Sigmoid colon (tissue), 7 donors: Measurements from ENCODE around the gene RAD21L1. TPM values are rescaled to one million over a fixed set of nuclear protein-coding genes. Genes with fewer than 3 reads are reported as not detected.

Experiments
- DNase-seq: peaks from one replicate; pipeline ENCODE4 v3.0.0-alpha.2; 2019
- H3K27ac ChIP-seq, 4 donors: fragments of 200-600 bp; sonication (generic); one replicate each; pipeline ENCODE4 v1.5.1; 2016 to 2019; ENCODE audit warnings: mild to moderate bottlenecking in 1 of 4
- H3K27me3 ChIP-seq, 3 donors: fragments of 200-600 bp; sonication (generic); one replicate each; pipeline ENCODE4 v1.5.1; 2019; ENCODE audit warnings: mild to moderate bottlenecking in 1 of 3
- H3K36me3 ChIP-seq, 4 donors: fragments of 200-600 bp; sonication (generic); one replicate each; pipeline ENCODE4 v1.5.1; 2016 to 2019
- H3K4me1 ChIP-seq, 4 donors: fragments of 200-600 bp; sonication (generic); one replicate each; pipeline ENCODE4 v1.5.1; 2017 to 2019
- H3K4me3 ChIP-seq, 4 donors: fragments of 200-600 bp; sonication (generic); one replicate each; pipeline ENCODE4 v1.5.1; 2017 to 2019; ENCODE audit warnings: mild to moderate bottlenecking in 2 of 4, moderate library complexity in 1 of 4
- H3K9me3 ChIP-seq, 4 donors: fragments of 200-600 bp in 3 of 4; sonication (generic) in 3 of 4; one replicate each; pipeline versions ENCODE4 v1.5.1 to v1.6.1; 2013 to 2019
- EP300 ChIP-seq, 4 donors: sonication (generic); formaldehyde crosslinking; IDR thresholded peaks; one replicate each; pipeline ENCODE4 v1.6.1; 2017; ENCODE audit warnings: antibody characterized with exemption in 4 of 4
- POLR2A ChIP-seq, 2 donors: fragments of 450-650 bp; IDR thresholded peaks; one replicate each; pipeline ENCODE4 v1.6.1; 2016; ENCODE audit warnings: antibody characterized with exemption in 2 of 2, mild to moderate bottlenecking in 2 of 2, moderate library complexity in 2 of 2
- POLR2AphosphoS5 ChIP-seq, 4 donors: sonication (generic); formaldehyde crosslinking; IDR thresholded peaks; one replicate each; pipeline ENCODE4 v1.6.1; 2017; ENCODE audit warnings: antibody characterized with exemption in 4 of 4
- WGBS, 2 donors: extraction: QIAGEN DNeasy Blood & Tissue Kit; methylation state at CpG; one replicate each; pipeline ENCODE4 v1.1.7; 2013; 5-methylcytosine and 5-hydroxymethylcytosine counted together
- intact Hi-C: fragments of 100-400 bp; cut with DNase I; formaldehyde crosslinking; loops from one replicate; pipeline ENCODE4 v1.15.1; 2023
- polyA plus RNA-seq, 3 donors: library from polyadenylated mRNA; stranded (reverse); fragments of 200-250 nt; gene quantifications; one replicate each; pipeline ENCODE4 v1.2.3, GENCODE V29; 2013
- total RNA-seq, 4 donors: library from RNA; depleted of rRNA; stranded (reverse); fragments of >200 nt; gene quantifications; one replicate each; pipeline ENCODE4 v1.1.0, GENCODE V29; 2016
- TF ChIP-seq, protein P1 (sequence below), 4 experiments: fragments of 450-650 bp in 3 of 4; fragments of 200-600 bp in 1 of 4; IDR thresholded peaks; one replicate each; pipeline ENCODE4 v1.5.1; 2016 to 2019; ENCODE audit warnings: antibody characterized with exemption in 4 of 4, mild to moderate bottlenecking in 3 of 4, moderate library complexity in 2 of 4
- donor health status: healthy with polysubstance abuse.
- donor health status: Bipolar disorder and iron deficiency.
- donor health status: healthy.

RAD21L1 gene
- total and polyA plus RNA-seq, 7 donors = not detected

DNA sequence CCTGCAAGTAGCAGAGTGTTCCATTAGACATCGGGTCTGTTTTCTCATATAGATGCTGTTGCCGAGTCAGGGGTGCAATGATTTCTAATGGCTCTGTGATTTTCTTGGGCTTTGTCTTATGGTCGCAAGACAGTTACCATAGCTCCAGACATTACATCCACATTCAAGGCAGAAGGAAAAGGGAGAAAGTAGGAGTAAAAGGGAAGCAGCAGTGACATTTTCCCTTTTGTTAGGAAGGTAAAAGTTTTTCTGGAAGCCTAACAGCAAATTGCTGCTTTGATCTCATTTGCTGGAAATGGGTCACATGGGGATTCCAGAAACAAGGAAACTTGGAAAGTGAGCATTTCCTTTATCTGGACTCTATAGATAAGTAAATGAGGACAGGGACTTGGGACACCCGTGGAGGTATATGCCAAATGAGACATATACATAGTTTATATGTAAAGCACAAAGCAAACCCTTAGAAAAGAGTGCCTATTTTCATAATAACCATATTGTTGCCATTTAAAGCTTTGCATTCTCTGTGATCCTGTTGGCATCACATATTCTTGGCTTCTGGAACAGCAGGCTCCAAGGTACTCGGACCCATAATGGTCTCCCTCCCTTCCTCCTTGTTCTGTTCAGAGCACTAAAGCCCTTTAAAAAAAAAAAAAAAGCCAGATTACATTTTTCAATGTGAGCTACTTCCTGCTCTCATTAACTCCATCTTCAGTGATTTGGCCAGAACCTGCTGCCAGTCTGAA is 22.9 kb upstream of the RAD21L1 start, which contains the start of gene C20orf202:
Gene C20orf202, plus strand, starts transcription at position 693 of the 743 bp plus-strand sequence. CDS start 132 bp downstream, outside the sequence.
- WGBS, 2 donors = 66 to 78% methylated on average over 5 of the region's 5 CpGs
- TF ChIP-seq, protein P1, sequence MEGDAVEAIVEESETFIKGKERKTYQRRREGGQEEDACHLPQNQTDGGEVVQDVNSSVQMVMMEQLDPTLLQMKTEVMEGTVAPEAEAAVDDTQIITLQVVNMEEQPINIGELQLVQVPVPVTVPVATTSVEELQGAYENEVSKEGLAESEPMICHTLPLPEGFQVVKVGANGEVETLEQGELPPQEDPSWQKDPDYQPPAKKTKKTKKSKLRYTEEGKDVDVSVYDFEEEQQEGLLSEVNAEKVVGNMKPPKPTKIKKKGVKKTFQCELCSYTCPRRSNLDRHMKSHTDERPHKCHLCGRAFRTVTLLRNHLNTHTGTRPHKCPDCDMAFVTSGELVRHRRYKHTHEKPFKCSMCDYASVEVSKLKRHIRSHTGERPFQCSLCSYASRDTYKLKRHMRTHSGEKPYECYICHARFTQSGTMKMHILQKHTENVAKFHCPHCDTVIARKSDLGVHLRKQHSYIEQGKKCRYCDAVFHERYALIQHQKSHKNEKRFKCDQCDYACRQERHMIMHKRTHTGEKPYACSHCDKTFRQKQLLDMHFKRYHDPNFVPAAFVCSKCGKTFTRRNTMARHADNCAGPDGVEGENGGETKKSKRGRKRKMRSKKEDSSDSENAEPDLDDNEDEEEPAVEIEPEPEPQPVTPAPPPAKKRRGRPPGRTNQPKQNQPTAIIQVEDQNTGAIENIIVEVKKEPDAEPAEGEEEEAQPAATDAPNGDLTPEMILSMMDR (IDR thresholded peaks at IDR 0.05) = no peak
- TF ChIP-seq POLR2AphosphoS5 (IDR thresholded peaks at IDR 0.05) (no peak), EP300 (IDR thresholded peaks at IDR 0.05) (no peak), POLR2A (IDR thresholded peaks at IDR 0.05) (no peak)
- DNase-seq = no peak
- H3K4me3 ChIP-seq = no peak within 1 kb of the TSS
- no peaks in the 10 kb centered on the region for H3K9me3 ChIP-seq
- H3K27ac ChIP-seq = no peak within 1 kb of the TSS
- intact Hi-C loops = no loop called here
- no peaks in the 10 kb centered on the region for H3K36me3 ChIP-seq
- H3K4me1 ChIP-seq = no peaks in the 10 kb centered on the region
- no peaks in the 10 kb centered on the region for H3K27me3 ChIP-seq

DNA sequence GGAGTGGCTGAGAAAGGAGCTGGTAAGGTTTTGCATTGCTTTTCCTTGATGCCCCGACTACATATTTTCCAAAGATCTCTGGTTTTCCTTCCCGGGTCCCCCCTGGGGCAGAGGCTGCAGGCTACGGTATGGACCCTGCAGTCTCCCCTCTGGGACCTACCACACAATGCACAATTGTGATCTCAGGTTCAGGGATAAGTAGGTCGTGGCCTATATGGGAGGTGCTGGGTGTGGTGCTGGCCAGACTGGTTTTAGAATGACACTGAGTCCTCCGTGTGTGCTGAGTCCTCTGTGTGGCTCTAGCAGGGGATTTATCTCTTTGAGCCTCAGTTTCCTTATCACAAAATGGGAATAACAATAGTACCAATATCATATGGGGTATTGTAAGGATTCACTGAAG is 22.2 kb upstream of the RAD21L1 start:
- Histone ChIP-seq H3K4me3 (no peak overlapping the region), H3K4me1 (no peaks in the 10 kb centered on the region), H3K9me3 (no peaks in the 10 kb centered on the region), H3K36me3 (no peaks in the 10 kb centered on the region), H3K27ac (no peak overlapping the region), H3K27me3 (no peaks in the 10 kb centered on the region)
- no peak for DNase-seq
- TF ChIP-seq EP300 (IDR thresholded peaks at IDR 0.05) (no peak), POLR2AphosphoS5 (IDR thresholded peaks at IDR 0.05) (no peak), POLR2A (IDR thresholded peaks at IDR 0.05) (no peak)
- TF ChIP-seq, protein P1 (IDR thresholded peaks at IDR 0.05) = no peak
- intact Hi-C loops = no loop called here
- 26 to 65% methylated on average over 5 of the region's 5 CpGs for WGBS, 2 donors

DNA sequence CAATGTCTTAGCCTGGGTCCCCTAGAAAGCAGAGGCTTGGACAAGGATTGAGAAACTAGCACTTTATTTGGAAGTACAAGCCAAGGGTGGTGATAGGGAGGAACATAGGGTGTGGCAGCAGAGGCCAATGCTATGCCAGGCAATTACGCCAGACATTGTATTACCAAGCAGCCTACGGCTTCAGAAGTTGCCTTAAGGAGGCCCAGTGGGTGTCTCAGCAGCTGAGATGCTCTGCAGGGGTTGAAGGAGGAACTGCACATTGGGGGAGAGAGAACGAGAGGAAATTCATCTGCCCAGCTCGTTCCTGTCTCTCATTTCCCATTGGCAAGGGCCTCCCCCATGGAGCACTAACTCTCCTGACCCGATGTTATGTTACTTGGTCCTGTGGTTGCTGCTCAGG is 21.7 kb upstream of the RAD21L1 start:
- no peaks in the 10 kb centered on the region for H3K4me1 ChIP-seq
- TF ChIP-seq EP300 (IDR thresholded peaks at IDR 0.05) (no peak), POLR2A (IDR thresholded peaks at IDR 0.05) (no peak), POLR2AphosphoS5 (IDR thresholded peaks at IDR 0.05) (no peak)
- TF ChIP-seq, protein P1 (IDR thresholded peaks at IDR 0.05) = no peak
- DNase-seq = no peak
- intact Hi-C loops = no loop called here
- no peaks in the 10 kb centered on the region for H3K27me3 ChIP-seq
- 38 to 42% methylated on average over 5 of the region's 5 CpGs for WGBS, 2 donors
- no peaks in the 10 kb centered on the region for H3K9me3 ChIP-seq
- H3K4me3 ChIP-seq = no peak overlapping the region
- H3K36me3 ChIP-seq = no peaks in the 10 kb centered on the region
- no peak overlapping the region for H3K27ac ChIP-seq

DNA sequence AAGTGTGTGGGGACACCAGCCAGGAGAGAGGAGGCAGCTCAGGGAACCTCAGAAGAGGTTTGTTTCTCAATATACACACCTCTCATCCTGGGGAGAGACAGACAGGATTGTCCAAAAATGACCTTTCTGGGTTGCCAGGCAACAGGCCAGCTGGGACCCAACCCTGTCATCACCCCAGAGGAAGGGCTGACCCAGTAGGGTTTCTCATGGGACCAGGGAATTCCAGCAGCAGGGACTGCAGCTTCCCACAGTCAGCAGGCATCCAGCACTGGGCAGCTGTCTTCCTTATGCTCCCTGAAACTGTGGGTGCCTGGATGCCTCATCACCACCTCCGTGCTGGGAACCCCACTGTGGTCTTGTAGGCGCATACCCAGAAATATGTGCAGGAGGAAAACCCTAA is 21.3 kb upstream of the RAD21L1 start:
- no peak for TF ChIP-seq POLR2AphosphoS5 (IDR thresholded peaks at IDR 0.05)
- intact Hi-C loops = no loop called here

DNA sequence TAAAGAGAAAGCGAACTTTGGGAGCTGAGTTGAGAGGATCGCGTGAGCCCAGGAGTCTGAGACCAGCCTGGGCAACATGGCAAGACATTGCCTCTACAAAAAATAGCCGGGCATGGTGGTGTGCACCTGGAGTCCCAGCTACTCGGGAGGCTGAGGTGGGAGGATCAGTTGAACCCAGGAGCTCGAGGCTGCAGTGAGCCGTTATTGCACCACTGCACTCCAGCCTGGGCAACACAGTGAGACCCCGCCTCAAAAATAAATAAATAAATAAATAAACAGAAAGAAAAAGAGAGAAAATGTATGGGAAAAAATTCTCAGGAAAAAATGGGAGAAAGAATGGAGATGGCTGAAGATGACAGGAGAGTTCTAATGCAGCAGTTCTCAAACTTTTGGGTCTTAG is 20.0 kb upstream of the RAD21L1 start:
- WGBS, 2 donors = 93 to 94% methylated on average over 8 of the region's 8 CpGs
- H3K36me3 ChIP-seq = no peaks in the 10 kb centered on the region
- no peak for DNase-seq
- intact Hi-C loops = no loop called here
- no peaks in the 10 kb centered on the region for H3K27me3 ChIP-seq
- no peaks in the 10 kb centered on the region for H3K9me3 ChIP-seq
- no peak overlapping the region for H3K4me3 ChIP-seq
- no peaks in the 10 kb centered on the region for H3K4me1 ChIP-seq
- TF ChIP-seq POLR2A (IDR thresholded peaks at IDR 0.05) = no peak
- TF ChIP-seq, protein P1 (IDR thresholded peaks at IDR 0.05) = no peak
- no peak for TF ChIP-seq EP300 (IDR thresholded peaks at IDR 0.05)
- no peak for TF ChIP-seq POLR2AphosphoS5 (IDR thresholded peaks at IDR 0.05)
- H3K27ac ChIP-seq = no peak overlapping the region

More for the DNA sequence above, 21.3 kb upstream of the RAD21L1 start:
- no peak overlapping the region for H3K4me3 ChIP-seq
- H3K27ac ChIP-seq = no peak overlapping the region
- no peaks in the 10 kb centered on the region for H3K27me3 ChIP-seq
- no peaks in the 10 kb centered on the region for H3K4me1 ChIP-seq
- WGBS, 2 donors = 91 to 94% methylated on average over 2 of the region's 2 CpGs
- H3K36me3 ChIP-seq = no peaks in the 10 kb centered on the region
- H3K9me3 ChIP-seq = no peaks in the 10 kb centered on the region
- no peak for DNase-seq
